HG02840 (cell line): ENCODE measurements around the gene ITPK1.
"Not testable (repeated sequence)": the region's sequence is repeated elsewhere in the genome, so short reads cannot be mapped to it uniquely, and the experiment has no call there.

ENCODE experiments used
- ATAC-seq: cut with Tn5 transposase; IDR thresholded peaks from one replicate; pipeline ENCODE4 v1.9.1; 2021; ENCODE audit warnings: mild to moderate bottlenecking, moderate library complexity, moderate number of reproducible peaks; ENCODE audit not compliant: unreplicated experiment, low FRiP score

Gene ITPK1

GRCh38 chr14:93132472-93133065, 16.8 kb upstream of the ITPK1 start:
- no peak for ATAC-seq

- ATAC-seq = not testable (repeated sequence)
These were observed 15.6 kb upstream of the ITPK1 start for GRCh38 chr14:93131257-93131820.

GRCh38 chr14:93128725-93129459, 13.2 kb upstream of the ITPK1 start:
- ATAC-seq = no peak

GRCh38 chr14:93126111-93126510, 10.4 kb upstream of the ITPK1 start:
- ATAC-seq = no peak

- no peak for ATAC-seq
These were observed 7.1 kb upstream of the ITPK1 start for GRCh38 chr14:93122826-93123225.

GRCh38 chr14:93121030-93121834, 5.5 kb upstream of the ITPK1 start:
- ATAC-seq = no peak

GRCh38 chr14:93120517-93120916, 4.8 kb upstream of the ITPK1 start:
- ATAC-seq = no peak

GRCh38 chr14:93116676-93117200, 1.0 kb upstream of the ITPK1 start:
- no peak for ATAC-seq

GRCh38 chr14:93115069-93115820, 480 bp downstream of the ITPK1 start:
- ATAC-seq = peak; percentile 68

- ATAC-seq = peak; percentile 1
These were observed 1.0 kb downstream of the ITPK1 start for GRCh38 chr14:93114713-93115068.

GRCh38 chr14:93114068-93114710, 1.5 kb downstream of the ITPK1 start:
- ATAC-seq = no peak

GRCh38 chr14:93113678-93114067, 2.1 kb downstream of the ITPK1 start:
- no peak for ATAC-seq

GRCh38 chr14:93112891-93113677, 2.6 kb downstream of the ITPK1 start:
- ATAC-seq = no peak

GRCh38 chr14:93111541-93111940, 4.2 kb downstream of the ITPK1 start:
- not testable (repeated sequence) for ATAC-seq

GRCh38 chr14:93110856-93111419, 4.8 kb downstream of the ITPK1 start:
- no peak for ATAC-seq

- ATAC-seq = no peak
These were observed 5.9 kb downstream of the ITPK1 start for GRCh38 chr14:93109572-93110481.

- ATAC-seq = no peak
These were observed 7.6 kb downstream of the ITPK1 start for GRCh38 chr14:93108105-93108504.

GRCh38 chr14:93107453-93107852, 8.3 kb downstream of the ITPK1 start:
- no peak for ATAC-seq
